Right atrium auricular region (tissue), 2 donors: ENCODE results near the gene NINJ1. TPM values are rescaled to one million over a fixed set of nuclear protein-coding genes. Genes with fewer than 3 reads are reported as not detected.

Source experiments
- DNase-seq: peaks from one replicate; pipeline ENCODE4 v3.0.0-alpha.2; 2019; ENCODE audit warnings: low spot score
- H3K27ac ChIP-seq, 2 donors: fragments of 200-600 bp; sonication (generic); 1 replicate in 1 of 2; 2 replicates in 1 of 2; pipeline ENCODE4 v1.5.1; 2016 to 2019
- H3K27me3 ChIP-seq, 2 donors: fragments of 200-600 bp; sonication (generic); one replicate each; pipeline versions ENCODE4 v1.5.1 to v1.6.0; 2017 to 2019
- H3K36me3 ChIP-seq: fragments of 200-600 bp; sonication (generic); one replicate; pipeline ENCODE4 v1.5.1; 2016
- H3K4me1 ChIP-seq, 2 donors: fragments of 200-600 bp; sonication (generic); one replicate each; pipeline versions ENCODE4 v1.5.1 to v1.6.0; 2017 to 2019
- H3K4me3 ChIP-seq, 2 donors: fragments of 200-600 bp; sonication (generic); 1 replicate in 1 of 2; 2 replicates in 1 of 2; pipeline ENCODE4 v1.5.1; 2017 to 2019; ENCODE audit warnings: mild to moderate bottlenecking in 1 of 2, moderate library complexity in 1 of 2
- H3K9me3 ChIP-seq, 2 donors: fragments of 200-600 bp; sonication (generic); one replicate each; pipeline ENCODE4 v1.5.1; 2019
- CTCF ChIP-seq, 2 donors: fragments of 200-600 bp; sonication (generic); IDR thresholded peaks; one replicate each; pipeline ENCODE4 v1.5.1; 2019; ENCODE audit warnings: antibody characterized with exemption in 2 of 2
- total RNA-seq, 2 donors: library from RNA; depleted of rRNA; stranded (reverse); fragments of >200 nt; gene quantifications; one replicate each; pipeline ENCODE4 v1.1.0, GENCODE V29; 2016

Gene NINJ1
- total RNA-seq, 2 donors from 2014 or later, result 65.5 to 89.4 TPM

GRCh38 chr9:93085676-93086075, 48.4 kb downstream of the NINJ1 start:
- Histone ChIP-seq H3K27me3 (no peaks in the 10 kb centered on the region), H3K4me3 (no peak overlapping the region), H3K9me3 (no peaks in the 10 kb centered on the region), H3K27ac (no peak overlapping the region), H3K4me1 (no peaks in the 10 kb centered on the region), H3K36me3 (no peaks in the 10 kb centered on the region)
- DNase-seq, result no peak
- no peak for TF ChIP-seq CTCF (IDR thresholded peaks at IDR 0.05)

DNA sequence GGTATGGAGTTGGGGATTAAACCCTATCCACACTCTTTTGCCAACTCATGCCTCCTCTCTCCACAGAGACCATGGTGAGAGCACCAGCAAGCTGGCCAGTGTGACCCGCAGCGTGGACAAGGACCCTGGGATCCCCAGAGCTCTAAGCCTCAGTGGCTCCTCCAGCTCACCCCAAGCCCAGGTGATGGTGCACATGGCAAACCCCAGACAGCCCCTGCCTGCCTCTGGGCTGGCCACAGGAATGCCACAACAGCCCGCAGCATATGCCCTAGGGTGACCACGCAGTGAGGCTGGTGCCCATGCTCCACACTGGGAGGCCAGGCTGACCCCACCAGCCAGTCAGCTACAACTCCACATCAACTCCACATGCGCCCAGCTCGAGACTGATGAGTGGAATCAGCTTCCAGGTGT, 49.6 kb downstream of the NINJ1 start:
- no peaks in the 10 kb centered on the region for H3K36me3 ChIP-seq
- no peak for TF ChIP-seq CTCF (IDR thresholded peaks at IDR 0.05)
- H3K27ac ChIP-seq, result no peak overlapping the region
- H3K4me3 ChIP-seq, result no peak overlapping the region
- DNase-seq, result no peak
- H3K9me3 ChIP-seq, result no peaks in the 10 kb centered on the region
- H3K4me1 ChIP-seq, result no peaks in the 10 kb centered on the region
- H3K27me3 ChIP-seq, result no peaks in the 10 kb centered on the region

DNA sequence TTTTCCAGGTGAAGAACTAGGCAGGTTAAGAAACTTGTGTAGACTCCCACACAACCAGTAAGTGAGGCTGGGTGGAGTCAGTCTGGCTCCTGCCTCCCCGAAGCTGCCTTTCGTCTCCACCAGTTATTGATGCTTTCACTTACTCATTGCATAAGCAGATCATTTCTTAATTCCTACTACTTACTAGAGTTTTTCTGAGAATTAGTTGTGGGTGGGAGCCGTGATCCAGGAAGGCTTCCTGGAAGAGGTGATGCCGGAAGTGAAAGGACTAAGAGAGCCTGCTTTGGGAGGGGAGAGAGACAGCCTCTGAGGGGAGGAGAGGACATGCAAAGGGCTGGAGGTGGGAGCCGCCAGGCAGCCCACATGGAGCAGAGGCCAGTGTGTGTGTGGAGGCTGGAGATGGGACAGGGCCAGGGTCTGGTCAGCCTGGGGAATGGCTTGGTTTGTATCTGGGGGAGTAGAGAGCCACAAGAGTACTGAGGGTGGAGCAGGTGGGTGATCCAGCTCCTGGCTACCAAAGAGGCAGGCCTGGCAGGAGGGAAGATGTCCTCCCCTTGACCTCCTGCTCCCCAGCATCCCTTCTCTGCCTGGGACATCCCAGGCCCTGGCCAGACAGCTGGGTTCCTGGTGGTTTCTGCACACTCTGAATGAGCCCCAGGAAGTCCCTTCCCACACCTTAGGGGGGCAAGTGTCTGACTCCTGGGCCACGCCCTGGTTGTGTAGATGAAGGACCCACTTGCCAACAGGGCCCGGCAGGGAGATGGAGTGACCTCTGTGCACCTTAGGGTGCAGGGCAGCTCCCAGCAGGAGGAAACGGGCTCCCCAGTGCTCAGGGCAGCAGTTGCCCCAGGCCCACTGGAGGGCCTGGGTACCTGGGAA, 50.2 kb downstream of the NINJ1 start:
- Histone ChIP-seq H3K4me1 (no peaks in the 10 kb centered on the region), H3K36me3 (no peaks in the 10 kb centered on the region), H3K27me3 (no peaks in the 10 kb centered on the region), H3K4me3 (no peak overlapping the region), H3K9me3 (no peaks in the 10 kb centered on the region), H3K27ac (no peak overlapping the region)
- DNase-seq, result no peak
- TF ChIP-seq CTCF (IDR thresholded peaks at IDR 0.05), result no peak

DNA sequence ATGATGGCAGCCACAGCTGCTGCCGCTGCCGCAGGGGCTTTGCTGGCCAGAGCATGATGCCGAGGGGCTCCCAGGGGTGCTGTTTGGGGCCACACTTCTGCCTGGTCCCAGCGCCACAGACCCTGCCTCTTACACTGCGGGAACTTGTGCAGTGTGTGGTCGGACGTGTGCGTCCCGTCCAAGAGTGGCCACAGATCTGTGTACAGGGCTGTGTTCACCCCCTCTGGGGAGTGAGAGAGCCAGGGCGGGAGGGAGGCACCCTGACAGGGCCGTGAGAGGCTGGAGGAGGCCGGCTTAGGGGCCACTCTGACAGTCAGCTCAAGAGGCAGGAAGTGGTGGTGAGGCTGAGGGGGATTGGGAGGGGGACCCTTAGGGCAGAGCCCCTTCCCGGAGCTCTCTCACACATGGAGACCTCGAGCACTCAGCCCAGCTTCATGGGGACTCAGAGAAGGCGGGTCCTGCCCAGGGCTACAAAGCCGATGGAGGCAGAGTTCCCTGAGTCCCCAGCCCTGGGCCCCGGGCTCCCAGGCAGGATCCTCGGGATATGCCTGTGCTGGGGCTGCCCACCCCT, 51.1 kb downstream of the NINJ1 start:
- DNase-seq, result peak; percentile 16
- H3K27ac ChIP-seq, result no peak overlapping the region
- H3K36me3 ChIP-seq, result no peaks in the 10 kb centered on the region
- no peak overlapping the region for H3K4me3 ChIP-seq
- H3K27me3 ChIP-seq, result no peaks in the 10 kb centered on the region
- no peak for TF ChIP-seq CTCF (IDR thresholded peaks at IDR 0.05)
- no peaks in the 10 kb centered on the region for H3K4me1 ChIP-seq
- no peaks in the 10 kb centered on the region for H3K9me3 ChIP-seq

DNA sequence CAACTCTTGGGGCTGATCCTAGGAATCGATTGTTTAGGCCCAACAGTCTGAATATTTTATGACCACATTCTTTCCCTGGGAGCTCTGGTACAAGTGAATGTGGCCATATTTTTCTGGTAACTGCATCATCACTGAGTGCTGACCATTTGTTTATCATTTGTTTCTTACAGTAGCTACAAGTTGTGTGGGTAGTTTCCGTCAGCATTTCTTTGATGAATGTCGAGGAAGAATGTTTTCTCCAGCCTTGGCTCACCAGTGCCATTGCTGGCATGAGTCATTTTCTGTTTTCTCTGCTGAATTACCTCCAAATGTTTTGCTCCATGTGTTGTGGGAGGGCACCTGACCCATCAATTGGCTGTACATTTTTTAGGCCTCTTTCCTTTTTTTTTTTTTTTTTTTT, 52.1 kb downstream of the NINJ1 start:
- TF ChIP-seq CTCF (IDR thresholded peaks at IDR 0.05), result no peak
- Histone ChIP-seq H3K4me1 (no peaks in the 10 kb centered on the region), H3K27ac (no peak overlapping the region), H3K4me3 (no peak overlapping the region), H3K27me3 (no peaks in the 10 kb centered on the region), H3K36me3 (no peaks in the 10 kb centered on the region), H3K9me3 (no peaks in the 10 kb centered on the region)
- DNase-seq, result peak; percentile 9
